Mesothelial cell of epicardium (in vitro differentiated cells): Measurements from ENCODE around the gene PRKACG. TPM values are rescaled to one million over a fixed set of nuclear protein-coding genes. Genes with fewer than 3 reads are reported as not detected.

Experiments
- DNase-seq, 2 experiments: peaks; one replicate each; pipeline ENCODE4 v3.0.0; 2021; ENCODE audit warnings: low spot score in 2 of 2; ENCODE audit not compliant: unreplicated experiment in 2 of 2
- H3K27ac Mint-ChIP-seq: 2 replicates; pipeline ENCODE4 v1.8.0; 2021; ENCODE audit warnings: mixed read lengths
- H3K27me3 Mint-ChIP-seq: 2 replicates; pipeline ENCODE4 v1.8.0; 2021; ENCODE audit warnings: low read depth, mixed read lengths
- H3K36me3 Mint-ChIP-seq: 2 replicates; pipeline ENCODE4 v1.8.0; 2021; ENCODE audit warnings: mixed read lengths
- H3K4me1 Mint-ChIP-seq: 2 replicates; pipeline ENCODE4 v1.8.0; 2021; ENCODE audit warnings: mixed read lengths
- H3K4me3 Mint-ChIP-seq: 2 replicates; pipeline ENCODE4 v1.8.0; 2021; ENCODE audit warnings: mild to moderate bottlenecking, moderate library complexity, mixed read lengths
- H3K9me3 Mint-ChIP-seq: 2 replicates; pipeline ENCODE4 v1.8.0; 2021; ENCODE audit warnings: mixed read lengths
- CTCF ChIP-seq: fragments of 200-600 bp; sonication (generic); IDR thresholded peaks from one replicate; pipeline ENCODE4 v1.5.0; 2021; ENCODE audit warnings: antibody characterized with exemption; ENCODE audit not compliant: unreplicated experiment
- total RNA-seq: library from RNA; stranded (reverse); gene quantifications from 3 replicates; pipeline ENCODE4 v1.2.1, GENCODE V29; 2021

PRKACG gene
- total RNA-seq, 1 donor from 2014 or later = not detected

GRCh38 chr9:68974901-68975300 lies 39.0 kb downstream of the PRKACG start:
- no peak for DNase-seq
- H3K4me1 Mint-ChIP-seq = peaks cover 6% of the 10 kb centered on the region
- TF ChIP-seq CTCF = no peak
- peaks cover 20% of the 10 kb centered on the region for H3K9me3 Mint-ChIP-seq
- H3K27ac Mint-ChIP-seq = no peak overlapping the region
- no peak overlapping the region for H3K4me3 Mint-ChIP-seq
- H3K27me3 Mint-ChIP-seq = peaks cover 5% of the 10 kb centered on the region
- H3K36me3 Mint-ChIP-seq = no peaks in the 10 kb centered on the region

GRCh38 chr9:68974431-68974830 lies 39.5 kb downstream of the PRKACG start:
- Mint-ChIP-seq H3K9me3 (peaks cover 20% of the 10 kb centered on the region), H3K4me3 (no peak overlapping the region), H3K36me3 (no peaks in the 10 kb centered on the region), H3K27ac (no peak overlapping the region), H3K4me1 (peaks cover 6% of the 10 kb centered on the region), H3K27me3 (peaks cover 2% of the 10 kb centered on the region)
- no peak for TF ChIP-seq CTCF
- DNase-seq = no peak

- H3K27me3 Mint-ChIP-seq = peaks cover 1% of the 10 kb centered on the region
- H3K36me3 Mint-ChIP-seq = no peaks in the 10 kb centered on the region
- peaks cover 20% of the 10 kb centered on the region for H3K9me3 Mint-ChIP-seq
- H3K4me1 Mint-ChIP-seq = peaks cover 6% of the 10 kb centered on the region
- no peak overlapping the region for H3K4me3 Mint-ChIP-seq
- TF ChIP-seq CTCF = no peak
- no peak for DNase-seq
- H3K27ac Mint-ChIP-seq = no peak overlapping the region
Measured at GRCh38 chr9:68973619-68974018, 40.3 kb downstream of the PRKACG start.

- no peak overlapping the region for H3K27ac Mint-ChIP-seq
- H3K36me3 Mint-ChIP-seq = no peaks in the 10 kb centered on the region
- H3K4me3 Mint-ChIP-seq = no peak overlapping the region
- H3K9me3 Mint-ChIP-seq = peaks cover 7% of the 10 kb centered on the region
- H3K4me1 Mint-ChIP-seq = peaks cover 6% of the 10 kb centered on the region
- TF ChIP-seq CTCF = no peak
- DNase-seq = no peak
- H3K27me3 Mint-ChIP-seq = peaks cover 9% of the 10 kb centered on the region
Measured at GRCh38 chr9:68970151-68970550, 43.8 kb downstream of the PRKACG start.

- peaks cover 7% of the 10 kb centered on the region for H3K9me3 Mint-ChIP-seq
- no peak overlapping the region for H3K4me3 Mint-ChIP-seq
- H3K36me3 Mint-ChIP-seq = no peaks in the 10 kb centered on the region
- peaks cover 9% of the 10 kb centered on the region for H3K27me3 Mint-ChIP-seq
- no peak for DNase-seq
- TF ChIP-seq CTCF = no peak
- H3K4me1 Mint-ChIP-seq = peaks cover 6% of the 10 kb centered on the region
- no peak overlapping the region for H3K27ac Mint-ChIP-seq
Measured at GRCh38 chr9:68969538-68969937, 44.4 kb downstream of the PRKACG start.

- Mint-ChIP-seq H3K27ac (no peak overlapping the region), H3K4me3 (no peak overlapping the region), H3K4me1 (peaks cover 6% of the 10 kb centered on the region), H3K36me3 (no peaks in the 10 kb centered on the region), H3K27me3 (peaks cover 9% of the 10 kb centered on the region), H3K9me3 (peaks cover 7% of the 10 kb centered on the region)
- no peak for TF ChIP-seq CTCF
- DNase-seq = no peak
Measured at GRCh38 chr9:68967800-68968199, 46.1 kb downstream of the PRKACG start.
